Neuronal stem cell (in vitro differentiated cells): ENCODE measurements around the gene ACVR1C. TPM values are rescaled to one million over a fixed set of nuclear protein-coding genes. Genes with fewer than 3 reads are reported as not detected.

Experiments used
- DNase-seq: peaks from one replicate; pipeline ENCODE4 v3.0.0-alpha.2; 2013; ENCODE audit warnings: low spot score
- H2AFZ ChIP-seq: one replicate; pipeline ENCODE4 v1.6.1; 2013; ENCODE audit warnings: mild to moderate bottlenecking, low read length, inconsistent platforms
- H2AK5ac ChIP-seq: 2 replicates; pipeline ENCODE4 v1.6.1; 2013; ENCODE audit warnings: low read depth, mild to moderate bottlenecking, inconsistent platforms, low read length, moderate library complexity, mixed read lengths
- H2BK120ac ChIP-seq: 2 replicates; pipeline ENCODE4 v1.6.1; 2013; ENCODE audit warnings: low read depth, mild to moderate bottlenecking, inconsistent platforms, low read length, moderate library complexity, mixed read lengths
- H2BK12ac ChIP-seq: one replicate; pipeline ENCODE4 v1.6.1; 2013; ENCODE audit warnings: low read length, inconsistent platforms
- H2BK15ac ChIP-seq: 2 replicates; pipeline ENCODE4 v1.6.1; 2013; ENCODE audit warnings: mild to moderate bottlenecking, low read length, inconsistent platforms, mixed read lengths
- H2BK5ac ChIP-seq: one replicate; pipeline ENCODE4 v1.6.1; 2013; ENCODE audit warnings: inconsistent platforms, mild to moderate bottlenecking, low read length, moderate library complexity
- H3K14ac ChIP-seq: one replicate; pipeline ENCODE4 v1.6.1; 2013; ENCODE audit warnings: low read length, inconsistent platforms
- H3K18ac ChIP-seq: 2 replicates; pipeline ENCODE4 v1.6.1; 2013; ENCODE audit warnings: low read length, inconsistent platforms
- H3K23ac ChIP-seq: 2 replicates; pipeline ENCODE4 v1.6.1; 2013; ENCODE audit warnings: low read depth, mild to moderate bottlenecking, mixed read lengths, low read length, inconsistent platforms; ENCODE audit not compliant: poor library complexity
- H3K27ac ChIP-seq: replicated peaks from 3 replicates; pipeline ENCODE4 v1.5.1; 2013; ENCODE audit warnings: low read length, inconsistent platforms
- H3K27me3 ChIP-seq, 3 experiments: 2 replicates each; pipeline ENCODE4 v1.6.1; 2013; ENCODE audit warnings: low read length in 3 of 3, mild to moderate bottlenecking in 2 of 3, inconsistent platforms in 1 of 3, low read depth in 1 of 3, mixed read lengths in 1 of 3, moderate library complexity in 1 of 3; ENCODE audit not compliant: control insufficient read depth in 3 of 3, insufficient read depth in 3 of 3
- H3K36me3 ChIP-seq, 2 donors: replicated peaks in 1 of 2; 2 replicates each; pipeline ENCODE4 v1.6.1; 2013; ENCODE audit warnings: low read length in 2 of 2; ENCODE audit not compliant: control insufficient read depth in 2 of 2, insufficient read depth in 2 of 2
- H3K4ac ChIP-seq: 2 replicates; pipeline ENCODE4 v1.6.1; 2013; ENCODE audit warnings: inconsistent platforms, mild to moderate bottlenecking, low read length, moderate library complexity
- H3K4me1 ChIP-seq, 2 donors: 1 replicate in 1 of 2; 2 replicates in 1 of 2; pipeline ENCODE4 v1.6.1; 2013; ENCODE audit warnings: low read length in 2 of 2, low read depth in 1 of 2; ENCODE audit not compliant: control insufficient read depth in 2 of 2, insufficient read depth in 1 of 2
- H3K4me2 ChIP-seq: one replicate; pipeline ENCODE4 v1.6.1; 2013; ENCODE audit warnings: mild to moderate bottlenecking, low read length, inconsistent platforms; ENCODE audit not compliant: insufficient read depth, poor library complexity, severe bottlenecking
- H3K4me3 ChIP-seq, 2 donors: 2 replicates each; pipeline ENCODE4 v1.5.1; 2013; ENCODE audit warnings: low read length in 2 of 2, mild to moderate bottlenecking in 2 of 2, inconsistent platforms in 1 of 2, moderate library complexity in 1 of 2
- H3K79me1 ChIP-seq: one replicate; pipeline ENCODE4 v1.6.1; 2013; ENCODE audit warnings: low read depth, mild to moderate bottlenecking, inconsistent platforms, low read length, moderate library complexity
- H3K9ac ChIP-seq: one replicate; pipeline ENCODE4 v1.6.1; 2013; ENCODE audit warnings: mild to moderate bottlenecking, low read depth, low read length, inconsistent platforms; ENCODE audit not compliant: poor library complexity
- H3K9me3 ChIP-seq, 2 donors: replicated peaks in 1 of 2; 2 replicates each; pipeline versions ENCODE3 to v1.6.1; 2013; ENCODE audit warnings: low read length in 2 of 2, mild to moderate bottlenecking in 2 of 2, inconsistent platforms in 1 of 2, low read depth in 1 of 2, mixed read lengths in 1 of 2, moderate library complexity in 1 of 2; ENCODE audit not compliant: control insufficient read depth in 2 of 2, insufficient read depth in 1 of 2
- H4K8ac ChIP-seq: one replicate; pipeline ENCODE4 v1.6.1; 2013; ENCODE audit warnings: low read depth, mild to moderate bottlenecking, inconsistent platforms, low read length, moderate library complexity
- H4K91ac ChIP-seq: one replicate; pipeline ENCODE4 v1.6.1; 2013; ENCODE audit warnings: low read length, low read depth, mild to moderate bottlenecking, inconsistent platforms; ENCODE audit not compliant: poor library complexity
- WGBS, 2 donors: extraction: QIAGEN DNeasy Blood & Tissue Kit; methylation state at CpG; one replicate each; pipeline ENCODE4 v1.1.7; 2013; ENCODE audit warnings: missing lambda C conversion rate in 2 of 2, mixed read lengths in 1 of 2; ENCODE audit not compliant: insufficient read length in 2 of 2, insufficient replicate concordance in 1 of 2; ENCODE audit errors: extremely low coverage in 2 of 2; 5-methylcytosine and 5-hydroxymethylcytosine counted together
- polyA plus RNA-seq, 2 experiments: library from polyadenylated mRNA; stranded (reverse); fragments of 200-250 nt; gene quantifications; one replicate each; pipeline ENCODE4 v1.2.3, GENCODE V29; 2013

ACVR1C gene
- 0.13 TPM for polyA plus RNA-seq (2013, experiment 1 of 2)
- polyA plus RNA-seq (2013, experiment 2 of 2), result 0.10 TPM

GRCh38 chr2:157628477-157629415 lies at the start of gene ACVR1C:
Gene ACVR1C (minus strand): TSS chr2:157628864. CDS start chr2:157628644, 220 bp downstream.
- Histone ChIP-seq H2BK120ac (no peak within 1 kb of the TSS), H3K4me3 (peak within 1 kb of the TSS; percentile 35 to 83), H3K9ac (peak within 1 kb of the TSS; percentile 44), H3K23ac (peak within 1 kb of the TSS; percentile 0), H2BK5ac (peak within 1 kb of the TSS; percentile 75), H2AK5ac (no peak within 1 kb of the TSS), H3K14ac (no peak within 1 kb of the TSS), H3K4me2 (peak within 1 kb of the TSS; percentile 98), H3K79me1 (no peaks in the 10 kb centered on the region), H3K9me3 (no peaks in the 10 kb centered on the region), H3K4me1 (peaks cover 0 to 4% of the 10 kb centered on the region in 2 donors), H2BK12ac (peak within 1 kb of the TSS; percentile 22), H3K27me3 (peaks cover 2 to 42% (median 14%) of the 10 kb centered on the region in 3 experiments), H4K91ac (no peak within 1 kb of the TSS), H4K8ac (peak within 1 kb of the TSS; percentile 65), H3K4ac (no peak within 1 kb of the TSS), H2BK15ac (no peak within 1 kb of the TSS), H2AFZ (peak within 1 kb of the TSS; percentile 95), H3K18ac (peak within 1 kb of the TSS; percentile 87), H3K36me3 (no peaks in the 10 kb centered on the region), H3K27ac (no peak within 1 kb of the TSS)
- no CpG with 5 or more reads among the region's 79 CpGs for whole genome bisulfite sequencing, 2 donors
- DNase-seq, result peak; percentile 72

DNA sequence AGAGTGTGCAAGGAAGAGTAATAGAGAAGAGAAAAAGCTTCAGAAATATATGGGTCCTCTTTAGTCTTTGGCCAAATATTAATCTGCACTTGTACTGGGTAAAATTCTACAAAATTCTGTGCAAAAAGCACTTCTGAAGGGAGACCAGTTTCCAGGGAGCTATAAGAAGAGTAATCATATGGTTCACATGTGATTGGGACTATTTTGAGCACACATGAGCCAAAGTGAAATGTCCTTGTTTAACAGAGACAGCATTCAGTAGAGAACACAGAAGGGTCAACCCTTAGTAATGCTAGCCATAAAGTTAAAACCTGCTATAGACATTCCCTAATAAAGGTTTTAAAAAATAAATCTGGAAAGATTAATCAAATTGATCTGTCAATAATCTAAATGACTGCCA lies 49.3 kb upstream of the ACVR1C start:
- Histone ChIP-seq H2AFZ (no peak overlapping the region), H2BK12ac (no peak overlapping the region), H3K4me2 (no peak overlapping the region), H3K9me3 (no peaks in the 10 kb centered on the region), H4K8ac (no peak overlapping the region), H2BK5ac (no peak overlapping the region), H2BK15ac (no peak overlapping the region), H3K9ac (no peak overlapping the region), H4K91ac (no peak overlapping the region), H3K27me3 (no peaks in the 10 kb centered on the region), H3K4ac (no peak overlapping the region), H3K23ac (no peak overlapping the region), H3K27ac (no peak overlapping the region), H3K4me1 (no peaks in the 10 kb centered on the region), H3K14ac (no peak overlapping the region), H2BK120ac (no peak overlapping the region), H3K4me3 (no peak overlapping the region), H2AK5ac (no peak overlapping the region), H3K18ac (no peak overlapping the region), H3K36me3 (no peaks in the 10 kb centered on the region), H3K79me1 (no peaks in the 10 kb centered on the region)
- no peak for DNase-seq

DNA sequence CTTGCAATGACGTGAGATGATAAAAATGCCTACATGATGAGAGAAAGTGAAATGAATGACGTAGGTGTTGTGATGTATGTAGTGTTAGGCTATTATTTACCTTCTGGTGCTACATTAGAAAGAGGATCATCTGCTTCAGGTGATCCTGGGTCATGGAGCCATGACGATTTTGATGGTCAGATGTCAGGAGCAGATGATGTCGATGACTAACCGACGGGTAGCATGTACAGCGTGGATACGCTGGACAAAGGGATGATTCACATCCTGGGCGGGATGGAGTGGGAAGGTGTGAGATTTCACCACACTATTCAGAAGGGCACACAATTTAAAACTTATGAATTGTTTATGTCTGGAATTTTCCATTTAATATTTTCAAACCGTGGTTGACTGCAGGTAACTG lies 43.5 kb upstream of the ACVR1C start:
- DNase-seq, result no peak
- peak overlapping the region; percentile 44 for H3K9ac ChIP-seq
- no peak overlapping the region for H2BK5ac ChIP-seq
- H3K23ac ChIP-seq, result no peak overlapping the region
- H3K36me3 ChIP-seq, result no peaks in the 10 kb centered on the region
- WGBS, 2 donors, result 100% methylated on average over 1 of the region's 10 CpGs; no CpG with 5 or more reads in 1 of the 2 donors
- H3K4me1 ChIP-seq, result no peaks in the 10 kb centered on the region
- H2BK120ac ChIP-seq, result no peak overlapping the region
- H4K8ac ChIP-seq, result no peak overlapping the region
- no peak overlapping the region for H3K4me2 ChIP-seq
- no peak overlapping the region for H2AK5ac ChIP-seq
- H3K18ac ChIP-seq, result no peak overlapping the region
- H3K14ac ChIP-seq, result no peak overlapping the region
- no peak overlapping the region for H4K91ac ChIP-seq
- no peaks in the 10 kb centered on the region for H3K9me3 ChIP-seq
- no peak overlapping the region for H3K4me3 ChIP-seq
- H3K79me1 ChIP-seq, result no peaks in the 10 kb centered on the region
- H2BK15ac ChIP-seq, result no peak overlapping the region
- no peak overlapping the region for H3K27ac ChIP-seq
- H2AFZ ChIP-seq, result no peak overlapping the region
- no peak overlapping the region for H3K4ac ChIP-seq
- H3K27me3 ChIP-seq, result no peaks in the 10 kb centered on the region
- H2BK12ac ChIP-seq, result no peak overlapping the region

DNA sequence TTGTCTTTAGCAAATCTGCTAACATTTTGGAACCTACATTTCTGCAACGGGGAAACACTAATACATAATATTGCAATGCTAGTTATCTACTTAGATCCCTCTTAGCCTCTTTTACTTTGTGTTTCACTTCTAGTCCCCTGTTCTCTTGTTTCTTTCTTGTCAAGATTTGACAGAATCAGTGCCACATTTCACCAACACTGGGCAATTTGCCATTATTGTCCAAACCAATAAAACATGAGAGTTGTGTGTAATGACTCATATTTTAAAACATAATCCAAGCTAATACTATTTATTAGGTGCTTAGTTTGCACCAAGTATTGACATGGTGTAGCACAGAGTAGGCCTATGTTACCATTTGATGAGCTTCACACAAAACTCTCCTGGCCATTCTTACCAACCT lies 33.7 kb upstream of the ACVR1C start:
- Histone ChIP-seq H3K18ac (no peak overlapping the region), H2AK5ac (no peak overlapping the region), H3K27me3 (no peaks in the 10 kb centered on the region), H2BK120ac (no peak overlapping the region), H2BK5ac (no peak overlapping the region), H3K4me2 (no peak overlapping the region), H3K79me1 (no peaks in the 10 kb centered on the region), H4K8ac (no peak overlapping the region), H2BK12ac (no peak overlapping the region), H3K9me3 (no peaks in the 10 kb centered on the region), H3K4ac (no peak overlapping the region), H4K91ac (no peak overlapping the region), H3K23ac (no peak overlapping the region), H3K9ac (no peak overlapping the region), H3K27ac (no peak overlapping the region), H2AFZ (no peak overlapping the region), H3K4me1 (no peaks in the 10 kb centered on the region), H2BK15ac (no peak overlapping the region), H3K4me3 (no peak overlapping the region), H3K36me3 (no peaks in the 10 kb centered on the region), H3K14ac (no peak overlapping the region)
- WGBS, 2 donors, result no CpG with 5 or more reads among the region's 1 CpG
- no peak for DNase-seq
